GM12878 (cell line): Measurements from ENCODE around the gene ANXA5. TPM values are rescaled to one million over a fixed set of nuclear protein-coding genes. Genes with fewer than 3 reads are reported as not detected.

Experiments used
- ATAC-seq: fragments of 200-7000 bp; cut with Tn5 transposase; 3 replicates; pipeline ENCODE4 v1.9.1; 2020; ENCODE audit warnings: mild to moderate bottlenecking, moderate library complexity
- BruUV-seq: library from RNA; stranded (reverse); fragments of 400-500 nt; replicated peaks from 2 replicates; lab custom pipeline; 2021; lab: Mats Ljungman, UMichigan
- CTCF ChIA-PET: fragments of 300-600 bp; sonication (Branson Sonifier 250); formaldehyde crosslinking; extraction: SDS; loops from one replicate; lab custom pipeline; 2021; ENCODE audit warnings: inconsistent platforms; lab: Yijun Ruan, JAX
- POLR2A ChIA-PET: fragments of 350-600 bp; formaldehyde crosslinking; extraction: SDS; loops from one replicate; lab custom pipeline; 2021; ENCODE audit warnings: inconsistent platforms; lab: Charles Lee
- RAD21 ChIA-PET: fragments of 300-600 bp; sonication (Branson Sonifier 250); formaldehyde crosslinking; loops from one replicate; lab custom pipeline; 2023; ENCODE audit warnings: antibody characterized with exemption; ENCODE audit not compliant: unreplicated experiment; lab: Charles Lee
- SMC1A ChIA-PET: fragments of 300-600 bp; sonication (Branson Sonifier 250); formaldehyde crosslinking; loops from one replicate; lab custom pipeline; 2023; ENCODE audit not compliant: unreplicated experiment, uncharacterized antibody; lab: Charles Lee
- DNase-seq: peaks from one replicate; pipeline ENCODE4 v3.0.0-alpha.2; 2011; ENCODE audit warnings: low read depth, low spot score
- FAIRE-seq: peaks from 3 replicates; lab custom pipeline; 2011; peaks lifted over from hg19 to GRCh38; lab: Jason Lieb, UNC
- H2AFZ ChIP-seq: 2 replicates; pipeline ENCODE4 v1.6.0; 2011; ENCODE audit warnings: low read depth, low read length, control low read depth; ENCODE audit not compliant: control insufficient read depth
- H3K27ac ChIP-seq: 2 replicates; pipeline ENCODE4 v1.5.1; 2011; ENCODE audit warnings: control low read depth; ENCODE audit not compliant: control insufficient read depth, insufficient read depth
- H3K27me3 ChIP-seq, 2 experiments: replicated peaks in 1 of 2; 2 replicates each; pipeline versions ENCODE4 v1.6.0 to v1.6.1; 2011; ENCODE audit warnings: low read length in 1 of 2; ENCODE audit not compliant: control insufficient read depth in 2 of 2, insufficient read depth in 2 of 2
- H3K36me3 ChIP-seq, 2 experiments: 2 replicates each; pipeline ENCODE4 v1.5.1; 2011; ENCODE audit warnings: low read length in 1 of 2; ENCODE audit not compliant: control insufficient read depth in 2 of 2, insufficient read depth in 2 of 2
- H3K4me1 ChIP-seq: 2 replicates; pipeline ENCODE4 v1.6.1; 2011; ENCODE audit warnings: mild to moderate bottlenecking, low read length, moderate library complexity, mixed read lengths; ENCODE audit not compliant: control insufficient read depth, insufficient read depth
- H3K4me2 ChIP-seq: 2 replicates; pipeline ENCODE4 v1.6.0; 2011; ENCODE audit warnings: control low read depth; ENCODE audit not compliant: control insufficient read depth, insufficient read depth
- H3K4me3 ChIP-seq: fragments of 200-600 bp; sonication (generic); 2 replicates; pipeline ENCODE4 v1.5.1; 2016
- H3K79me2 ChIP-seq: 2 replicates; pipeline ENCODE4 v1.6.0; 2011; ENCODE audit warnings: low read length; ENCODE audit not compliant: control insufficient read depth, insufficient read depth
- H3K9ac ChIP-seq: 2 replicates; pipeline ENCODE4 v1.8.0; 2011; ENCODE audit warnings: low read length, control low read depth, mixed read lengths; ENCODE audit not compliant: control insufficient read depth, insufficient read depth
- H3K9me3 ChIP-seq: replicated peaks from 3 replicates; pipeline ENCODE4 v1.5.1; 2011; ENCODE audit warnings: mild to moderate bottlenecking, low read length; ENCODE audit not compliant: control insufficient read depth, insufficient read depth
- H4K20me1 ChIP-seq: 2 replicates; pipeline ENCODE4 v1.6.0; 2011; ENCODE audit not compliant: control insufficient read depth, insufficient read depth
- ATF3 ChIP-seq: IDR thresholded peaks from 2 replicates; pipeline ENCODE4 v1.6.1; 2011; ENCODE audit warnings: low read depth, mild to moderate bottlenecking, low read length, moderate library complexity, borderline replicate concordance; ENCODE audit errors: extremely low read depth
- CBFB ChIP-seq: IDR thresholded peaks from 2 replicates; pipeline ENCODE4 v1.6.1; 2016; ENCODE audit warnings: antibody characterized with exemption, low read depth
- CBX5 ChIP-seq: sonication (generic); IDR thresholded peaks from 2 replicates; pipeline ENCODE4 v1.6.1; 2016; ENCODE audit warnings: low read depth, moderate library complexity, mild to moderate bottlenecking, inconsistent platforms
- CUX1 ChIP-seq: IDR thresholded peaks from 2 replicates; pipeline ENCODE4 v1.6.1; 2012; ENCODE audit warnings: improper control_type of control experiment, low read depth, low read length; ENCODE audit not compliant: insufficient replicate concordance
- MLLT1 ChIP-seq: fragments of 450-650 bp; IDR thresholded peaks from 2 replicates; pipeline ENCODE4 v1.6.1; 2016; ENCODE audit warnings: mild to moderate bottlenecking
- PAX8 ChIP-seq: fragments of 450-650 bp; IDR thresholded peaks from 2 replicates; pipeline ENCODE4 v1.6.1; 2017; ENCODE audit warnings: mild to moderate bottlenecking, moderate library complexity
- POU2F2 ChIP-seq: IDR thresholded peaks from 3 replicates; pipeline ENCODE4 v1.6.1; 2011; ENCODE audit warnings: low read depth, mild to moderate bottlenecking, low read length, borderline replicate concordance
- SIX5 ChIP-seq: IDR thresholded peaks from 2 replicates; pipeline ENCODE4 v1.6.1; 2011; ENCODE audit warnings: mild to moderate bottlenecking, low read depth, low read length, moderate library complexity; ENCODE audit not compliant: severe bottlenecking
- WGBS: methylation state at CpG from one replicate; pipeline ENCODE4 v1.1.6; 2016; ENCODE audit warnings: low lambda C conversion rate; ENCODE audit not compliant: insufficient replicate concordance, insufficient coverage; ENCODE audit errors: missing lambda C conversion rate; 5-methylcytosine and 5-hydroxymethylcytosine counted together
- in situ Hi-C: fragments of 300-500 bp; cut with MboI; formaldehyde crosslinking; loops from 9 replicates; pipeline ENCODE4 v1.14.3; 2018; ENCODE audit warnings: mixed read lengths
- intact Hi-C: fragments of 100-400 bp; cut with micrococcal nuclease; formaldehyde crosslinking; loops from one replicate; pipeline ENCODE4 v1.14.2; 2022; ENCODE audit not compliant: unreplicated experiment
- polyA plus RNA-seq, 11 experiments: library from polyadenylated mRNA; depleted of rRNA in 4 of 11; unstranded in 6 of 11; stranded (reverse) in 5 of 11; fragments of >200 nt; fragmentation: Nextera tagmentation in 4 of 11; fragmentation: Illumina TruSeq in 1 of 11; extraction: Ambion mirVana in 4 of 11; extraction: Trizol in 1 of 11; gene quantifications; 1 replicate in 1 of 11; 2 replicates in 10 of 11; pipeline versions ENCODE4 v1.2.1 to v1.2.3, GENCODE V29; 2011 to 2016; ENCODE audit warnings: inconsistent platforms in 2 of 11, missing spikeins in 2 of 11, low read depth in 1 of 11
- total RNA-seq, 4 experiments: library from RNA; depleted of rRNA in 3 of 4; stranded (reverse); fragments of >200 nt in 3 of 4; fragmentation: Illumina TruSeq in 1 of 4; extraction: Trizol in 1 of 4; gene quantifications; 2 replicates each; pipeline versions ENCODE4 v1.2.1 to v1.2.3, GENCODE V29; 2013 to 2021
- TF ChIP-seq, protein P1 (sequence below): fragments of 450-650 bp; IDR thresholded peaks from 2 replicates; pipeline ENCODE4 v1.6.1; 2017; ENCODE audit warnings: antibody characterized with exemption, mild to moderate bottlenecking, moderate library complexity

The ANXA5 gene
- total and polyA plus RNA-seq, 10 of the 15 experiments (the other 5 are each of a cell fraction or from before 2014, with no cell fraction given), result 101 to 249 (median 169) TPM

DNA sequence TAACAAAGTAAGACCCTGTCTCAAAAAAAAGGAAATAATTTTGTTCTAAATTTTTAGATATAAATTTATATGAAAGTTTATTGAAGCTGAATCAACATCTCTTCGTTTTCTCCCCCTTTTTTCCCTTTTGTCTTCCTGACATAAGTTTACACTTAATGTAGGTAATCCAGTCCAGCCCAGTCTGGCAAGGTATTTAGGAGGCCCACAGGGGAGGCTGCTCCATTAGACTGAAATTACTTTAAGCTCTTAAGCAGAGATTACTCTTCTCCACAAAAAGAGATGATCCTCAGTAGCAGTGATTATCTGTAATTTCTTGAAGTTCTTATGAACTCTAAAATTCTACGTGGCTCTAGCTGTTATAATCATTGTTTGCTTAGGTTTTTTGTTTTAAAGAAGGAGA lies 46.0 kb downstream of the ANXA5 start (continued):
- TF ChIP-seq, protein P1, sequence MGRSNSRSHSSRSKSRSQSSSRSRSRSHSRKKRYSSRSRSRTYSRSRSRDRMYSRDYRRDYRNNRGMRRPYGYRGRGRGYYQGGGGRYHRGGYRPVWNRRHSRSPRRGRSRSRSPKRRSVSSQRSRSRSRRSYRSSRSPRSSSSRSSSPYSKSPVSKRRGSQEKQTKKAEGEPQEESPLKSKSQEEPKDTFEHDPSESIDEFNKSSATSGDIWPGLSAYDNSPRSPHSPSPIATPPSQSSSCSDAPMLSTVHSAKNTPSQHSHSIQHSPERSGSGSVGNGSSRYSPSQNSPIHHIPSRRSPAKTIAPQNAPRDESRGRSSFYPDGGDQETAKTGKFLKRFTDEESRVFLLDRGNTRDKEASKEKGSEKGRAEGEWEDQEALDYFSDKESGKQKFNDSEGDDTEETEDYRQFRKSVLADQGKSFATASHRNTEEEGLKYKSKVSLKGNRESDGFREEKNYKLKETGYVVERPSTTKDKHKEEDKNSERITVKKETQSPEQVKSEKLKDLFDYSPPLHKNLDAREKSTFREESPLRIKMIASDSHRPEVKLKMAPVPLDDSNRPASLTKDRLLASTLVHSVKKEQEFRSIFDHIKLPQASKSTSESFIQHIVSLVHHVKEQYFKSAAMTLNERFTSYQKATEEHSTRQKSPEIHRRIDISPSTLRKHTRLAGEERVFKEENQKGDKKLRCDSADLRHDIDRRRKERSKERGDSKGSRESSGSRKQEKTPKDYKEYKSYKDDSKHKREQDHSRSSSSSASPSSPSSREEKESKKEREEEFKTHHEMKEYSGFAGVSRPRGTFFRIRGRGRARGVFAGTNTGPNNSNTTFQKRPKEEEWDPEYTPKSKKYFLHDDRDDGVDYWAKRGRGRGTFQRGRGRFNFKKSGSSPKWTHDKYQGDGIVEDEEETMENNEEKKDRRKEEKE, result no peak

DNA sequence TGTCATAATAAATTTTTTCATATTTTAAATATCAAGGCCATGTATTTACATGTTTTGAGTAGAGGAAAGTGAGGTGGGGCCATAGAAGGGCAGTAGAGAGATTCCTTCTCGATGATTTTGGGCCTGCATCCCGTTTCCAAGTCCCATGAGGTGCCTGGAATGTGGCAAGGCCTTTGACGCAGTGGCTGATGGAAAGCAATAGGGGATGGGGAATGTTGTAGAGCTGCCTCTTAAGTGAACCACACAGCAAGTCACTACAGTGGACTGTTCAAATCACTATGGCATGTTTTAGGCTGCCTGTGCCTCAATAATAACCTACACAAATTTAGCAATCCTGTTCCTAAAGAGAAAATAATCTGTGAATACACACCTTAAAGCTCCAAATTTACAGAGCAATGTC lies 48.3 kb downstream of the ANXA5 start:
- WGBS, result 11% methylated on average over 3 of the region's 3 CpGs
- DNase-seq (no peak), FAIRE-seq (no peak), ATAC-seq (no peak)
- Histone ChIP-seq H3K4me1 (no peaks in the 10 kb centered on the region), H3K27ac (no peak overlapping the region), H3K9me3 (no peaks in the 10 kb centered on the region), H3K4me3 (no peak overlapping the region), H4K20me1 (no peaks in the 10 kb centered on the region), H3K9ac (no peak overlapping the region), H3K79me2 (no peaks in the 10 kb centered on the region), H3K36me3 (no peaks in the 10 kb centered on the region), H2AFZ (no peak overlapping the region), H3K4me2 (no peak overlapping the region), H3K27me3 (no peaks in the 10 kb centered on the region)
- SMC1A ChIA-PET, result interaction anchor here (1.0 to 1.5 kb wide), 2 partner anchors 14 to 278 kb away, joined by 3 to 4 read pairs; no protein-coding TSS in a partner anchor
- no TSS peak for BruUV-seq
- POLR2A ChIA-PET, result no interaction called here
- RAD21 ChIA-PET, result interaction anchor here (1.3 kb wide), 1 partner anchor 186 kb away, joined by 3 read pairs; no protein-coding TSS in a partner anchor
- CTCF ChIA-PET, result no interaction called here
- in situ Hi-C loops (no loop called here), intact Hi-C loops (no loop called here)
- TF ChIP-seq PAX8, result no peak
- no peak for TF ChIP-seq ATF3
- TF ChIP-seq CBX5, result no peak
- TF ChIP-seq POU2F2, result no peak
- no peak for TF ChIP-seq SIX5
- no peak for TF ChIP-seq CUX1
- no peak for TF ChIP-seq CBFB
- no peak for TF ChIP-seq MLLT1
